ENCODE data around the gene LKAAEAR1.

- TF ChIP-seq ARNTL (CRISPR knock-in tag; IDR thresholded peaks at IDR 0.05; ENCODE audit: borderline replicate concordance, low read depth) (no peak), ZC3H10 (CRISPR knock-in tag; IDR thresholded peaks at IDR 0.05) (no peak), BACH2 (CRISPR knock-in tag; IDR thresholded peaks at IDR 0.05; ENCODE audit: borderline replicate concordance) (no peak), ZFP30 (CRISPR knock-in tag; IDR thresholded peaks at IDR 0.05) (no peak), ISL1 (CRISPR knock-in tag; IDR thresholded peaks at IDR 0.05) (no peak)
- TF ChIP-seq, protein P1, sequence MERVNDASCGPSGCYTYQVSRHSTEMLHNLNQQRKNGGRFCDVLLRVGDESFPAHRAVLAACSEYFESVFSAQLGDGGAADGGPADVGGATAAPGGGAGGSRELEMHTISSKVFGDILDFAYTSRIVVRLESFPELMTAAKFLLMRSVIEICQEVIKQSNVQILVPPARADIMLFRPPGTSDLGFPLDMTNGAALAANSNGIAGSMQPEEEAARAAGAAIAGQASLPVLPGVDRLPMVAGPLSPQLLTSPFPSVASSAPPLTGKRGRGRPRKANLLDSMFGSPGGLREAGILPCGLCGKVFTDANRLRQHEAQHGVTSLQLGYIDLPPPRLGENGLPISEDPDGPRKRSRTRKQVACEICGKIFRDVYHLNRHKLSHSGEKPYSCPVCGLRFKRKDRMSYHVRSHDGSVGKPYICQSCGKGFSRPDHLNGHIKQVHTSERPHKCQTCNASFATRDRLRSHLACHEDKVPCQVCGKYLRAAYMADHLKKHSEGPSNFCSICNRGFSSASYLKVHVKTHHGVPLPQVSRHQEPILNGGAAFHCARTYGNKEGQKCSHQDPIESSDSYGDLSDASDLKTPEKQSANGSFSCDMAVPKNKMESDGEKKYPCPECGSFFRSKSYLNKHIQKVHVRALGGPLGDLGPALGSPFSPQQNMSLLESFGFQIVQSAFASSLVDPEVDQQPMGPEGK (CRISPR knock-in tag; IDR thresholded peaks at IDR 0.05; ENCODE audit: borderline replicate concordance): no peak
- TF ChIP-seq, protein P2, sequence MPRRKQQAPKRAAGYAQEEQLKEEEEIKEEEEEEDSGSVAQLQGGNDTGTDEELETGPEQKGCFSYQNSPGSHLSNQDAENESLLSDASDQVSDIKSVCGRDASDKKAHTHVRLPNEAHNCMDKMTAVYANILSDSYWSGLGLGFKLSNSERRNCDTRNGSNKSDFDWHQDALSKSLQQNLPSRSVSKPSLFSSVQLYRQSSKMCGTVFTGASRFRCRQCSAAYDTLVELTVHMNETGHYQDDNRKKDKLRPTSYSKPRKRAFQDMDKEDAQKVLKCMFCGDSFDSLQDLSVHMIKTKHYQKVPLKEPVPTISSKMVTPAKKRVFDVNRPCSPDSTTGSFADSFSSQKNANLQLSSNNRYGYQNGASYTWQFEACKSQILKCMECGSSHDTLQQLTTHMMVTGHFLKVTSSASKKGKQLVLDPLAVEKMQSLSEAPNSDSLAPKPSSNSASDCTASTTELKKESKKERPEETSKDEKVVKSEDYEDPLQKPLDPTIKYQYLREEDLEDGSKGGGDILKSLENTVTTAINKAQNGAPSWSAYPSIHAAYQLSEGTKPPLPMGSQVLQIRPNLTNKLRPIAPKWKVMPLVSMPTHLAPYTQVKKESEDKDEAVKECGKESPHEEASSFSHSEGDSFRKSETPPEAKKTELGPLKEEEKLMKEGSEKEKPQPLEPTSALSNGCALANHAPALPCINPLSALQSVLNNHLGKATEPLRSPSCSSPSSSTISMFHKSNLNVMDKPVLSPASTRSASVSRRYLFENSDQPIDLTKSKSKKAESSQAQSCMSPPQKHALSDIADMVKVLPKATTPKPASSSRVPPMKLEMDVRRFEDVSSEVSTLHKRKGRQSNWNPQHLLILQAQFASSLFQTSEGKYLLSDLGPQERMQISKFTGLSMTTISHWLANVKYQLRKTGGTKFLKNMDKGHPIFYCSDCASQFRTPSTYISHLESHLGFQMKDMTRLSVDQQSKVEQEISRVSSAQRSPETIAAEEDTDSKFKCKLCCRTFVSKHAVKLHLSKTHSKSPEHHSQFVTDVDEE (CRISPR knock-in tag; IDR thresholded peaks at IDR 0.05): no peak
- TF ChIP-seq, protein P3, sequence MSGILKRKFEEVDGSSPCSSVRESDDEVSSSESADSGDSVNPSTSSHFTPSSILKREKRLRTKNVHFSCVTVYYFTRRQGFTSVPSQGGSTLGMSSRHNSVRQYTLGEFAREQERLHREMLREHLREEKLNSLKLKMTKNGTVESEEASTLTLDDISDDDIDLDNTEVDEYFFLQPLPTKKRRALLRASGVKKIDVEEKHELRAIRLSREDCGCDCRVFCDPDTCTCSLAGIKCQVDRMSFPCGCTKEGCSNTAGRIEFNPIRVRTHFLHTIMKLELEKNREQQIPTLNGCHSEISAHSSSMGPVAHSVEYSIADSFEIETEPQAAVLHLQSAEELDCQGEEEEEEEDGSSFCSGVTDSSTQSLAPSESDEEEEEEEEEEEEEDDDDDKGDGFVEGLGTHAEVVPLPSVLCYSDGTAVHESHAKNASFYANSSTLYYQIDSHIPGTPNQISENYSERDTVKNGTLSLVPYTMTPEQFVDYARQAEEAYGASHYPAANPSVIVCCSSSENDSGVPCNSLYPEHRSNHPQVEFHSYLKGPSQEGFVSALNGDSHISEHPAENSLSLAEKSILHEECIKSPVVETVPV (CRISPR knock-in tag; IDR thresholded peaks at IDR 0.05): no peak
These were observed 38.7 kb downstream of the LKAAEAR1 start for GRCh38 chr20:64045346-64046011.

All from SK-N-SH treated with all-trans-retinoic acid at 6 μM for 48 hours (cell line).